PC-3 (cell line): Measurements from ENCODE around the gene PTK6. TPM values are rescaled to one million over a fixed set of nuclear protein-coding genes. Genes with fewer than 3 reads are reported as not detected.

Experiments used
- ATAC-seq: fragments of 200-7000 bp; cut with Tn5 transposase; 2 replicates; pipeline ENCODE4 v1.9.1; 2020; ENCODE audit warnings: mild to moderate bottlenecking, moderate library complexity
- BruUV-seq: library from RNA; stranded (reverse); fragments of 400-500 nt; replicated peaks from 2 replicates; lab custom pipeline; 2021; lab: Mats Ljungman, UMichigan
- CTCF ChIA-PET: fragments of 300-600 bp; sonication (Branson Sonifier 250); formaldehyde crosslinking; loops from one replicate; lab custom pipeline; 2022; ENCODE audit warnings: antibody characterized with exemption; lab: Charles Lee
- POLR2A ChIA-PET: fragments of 300-600 bp; sonication (Branson Sonifier 250); formaldehyde crosslinking; loops from one replicate; lab custom pipeline; 2022; ENCODE audit warnings: antibody characterized with exemption; ENCODE audit not compliant: unreplicated experiment; lab: Charles Lee
- DNase-seq: peaks from one replicate; pipeline ENCODE4 v3.0.0-alpha.2; 2015
- H2AFZ ChIP-seq: fragments of 300-600 bp; sonication (generic); 2 replicates; pipeline ENCODE4 v1.6.0; 2016; ENCODE audit warnings: antibody characterized with exemption, low read length
- H3F3A ChIP-seq: fragments of 300-600 bp; sonication (generic); one replicate; pipeline ENCODE4 v1.6.0; 2017; ENCODE audit warnings: antibody characterized with exemption, low read length, control low read depth, mild to moderate bottlenecking; ENCODE audit not compliant: unreplicated experiment
- H3K27ac ChIP-seq: fragments of 300-600 bp; sonication (generic); 2 replicates; pipeline ENCODE4 v1.5.1; 2016; ENCODE audit warnings: mild to moderate bottlenecking, low read length
- H3K27me3 ChIP-seq: fragments of 300-600 bp; sonication (generic); 2 replicates; pipeline ENCODE4 v1.6.1; 2016; ENCODE audit warnings: low read length, mixed read lengths
- H3K36me3 ChIP-seq: fragments of 300-600 bp; sonication (generic); 2 replicates; pipeline ENCODE4 v1.6.1; 2016; ENCODE audit warnings: low read depth, mixed run types, low read length, mixed read lengths
- H3K4me1 ChIP-seq: fragments of 300-600 bp; sonication (generic); 2 replicates; pipeline ENCODE4 v1.5.1; 2016; ENCODE audit warnings: low read length; ENCODE audit not compliant: insufficient read depth
- H3K4me2 ChIP-seq: fragments of 300-600 bp; sonication (generic); 2 replicates; pipeline ENCODE4 v1.6.0; 2016; ENCODE audit warnings: low read length
- H3K4me3 ChIP-seq: fragments of 300-600 bp; sonication (generic); 2 replicates; pipeline ENCODE4 v1.5.1; 2016; ENCODE audit warnings: mild to moderate bottlenecking, low read length, mixed read lengths
- H3K79me2 ChIP-seq: fragments of 300-600 bp; sonication (generic); 2 replicates; pipeline ENCODE4 v1.6.1; 2017; ENCODE audit warnings: low read length, mixed read lengths
- H3K9ac ChIP-seq: fragments of 300-600 bp; sonication (generic); 2 replicates; pipeline ENCODE4 v1.6.0; 2016; ENCODE audit warnings: mild to moderate bottlenecking, low read length
- H3K9me2 ChIP-seq: fragments of 300-600 bp; sonication (generic); replicated peaks from 2 replicates; pipeline ENCODE4 v1.6.1; 2016; ENCODE audit warnings: mixed run types, low read length, mixed read lengths
- H3K9me3 ChIP-seq: fragments of 300-600 bp; sonication (generic); 2 replicates; pipeline ENCODE4 v1.6.1; 2016; ENCODE audit warnings: low read length, mixed read lengths
- H4K20me1 ChIP-seq: fragments of 300-600 bp; sonication (generic); 2 replicates; pipeline ENCODE4 v1.6.1; 2016; ENCODE audit warnings: low read length, mixed read lengths
- EZH2 ChIP-seq: fragments of 300-600 bp; sonication (generic); IDR thresholded peaks from one replicate; pipeline ENCODE4 v1.6.1; 2017; ENCODE audit warnings: antibody characterized with exemption, mild to moderate bottlenecking, low read length; ENCODE audit not compliant: unreplicated experiment
- EZH2phosphoT487 ChIP-seq: fragments of 300-600 bp; sonication (generic); IDR thresholded peaks from 2 replicates; pipeline ENCODE4 v1.6.1; 2018; ENCODE audit warnings: mild to moderate bottlenecking, antibody characterized with exemption, low read length, borderline replicate concordance
- intact Hi-C: fragments of 100-400 bp; cut with micrococcal nuclease; formaldehyde crosslinking; loops from 2 replicates; pipeline ENCODE4 v1.9.0; 2023
- total RNA-seq: library from RNA; depleted of rRNA; stranded (reverse); fragments of >200 nt; gene quantifications from 2 replicates; pipeline ENCODE4 v1.2.3, GENCODE V29; 2014
- TF ChIP-seq, protein P1 (sequence below): fragments of 300-600 bp; sonication (generic); conservative IDR thresholded peaks from 2 replicates; pipeline ENCODE4 v1.5.1; 2017; ENCODE audit warnings: antibody characterized with exemption, low read depth, mild to moderate bottlenecking, low read length

PTK6 gene
- total RNA-seq, 1 experiment from 2014 or later, result 11.1 TPM

DNA sequence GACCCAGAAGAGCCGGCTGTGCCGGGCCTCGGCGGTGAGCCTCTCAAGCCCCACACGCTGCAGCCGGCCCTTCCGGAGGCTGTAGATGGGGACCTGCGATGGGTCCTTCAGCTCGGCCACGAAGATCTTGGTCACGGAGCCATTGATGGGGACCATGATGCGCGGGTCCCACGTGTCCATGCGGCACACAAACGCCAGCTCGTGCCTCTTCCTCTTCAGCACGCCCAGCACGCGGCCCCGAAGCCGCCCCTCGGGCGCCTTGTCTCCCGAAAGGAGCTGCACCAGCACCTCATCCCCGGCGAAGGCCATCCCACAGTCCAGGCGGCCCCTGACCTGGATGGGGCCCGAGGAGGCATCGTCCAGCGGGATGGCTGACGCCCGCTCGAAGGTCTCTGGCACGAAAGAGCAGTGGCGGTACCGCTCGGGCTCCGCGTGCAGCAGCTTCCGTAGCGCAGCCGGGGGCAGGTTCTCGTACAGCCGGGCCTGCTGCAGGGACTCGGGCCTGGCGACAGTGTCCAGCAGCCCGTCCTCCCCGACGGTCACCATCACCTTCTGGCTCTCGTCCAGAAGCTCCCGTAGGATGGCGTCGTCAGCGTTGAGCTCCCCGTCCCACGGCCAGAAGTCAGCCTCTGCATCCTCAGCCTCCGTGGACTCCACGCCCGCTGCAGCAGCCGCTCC lies 28.0 kb upstream of the PTK6 start:
- CTCF ChIA-PET, result no interaction called here
- POLR2A ChIA-PET, result interaction anchor here (0.6 kb wide), 1 partner anchor 9 kb away, joined by 4 read pairs; the partner anchor contains the start of gene HELZ2
- no peaks in the 10 kb centered on the region for H3K27me3 ChIP-seq

DNA sequence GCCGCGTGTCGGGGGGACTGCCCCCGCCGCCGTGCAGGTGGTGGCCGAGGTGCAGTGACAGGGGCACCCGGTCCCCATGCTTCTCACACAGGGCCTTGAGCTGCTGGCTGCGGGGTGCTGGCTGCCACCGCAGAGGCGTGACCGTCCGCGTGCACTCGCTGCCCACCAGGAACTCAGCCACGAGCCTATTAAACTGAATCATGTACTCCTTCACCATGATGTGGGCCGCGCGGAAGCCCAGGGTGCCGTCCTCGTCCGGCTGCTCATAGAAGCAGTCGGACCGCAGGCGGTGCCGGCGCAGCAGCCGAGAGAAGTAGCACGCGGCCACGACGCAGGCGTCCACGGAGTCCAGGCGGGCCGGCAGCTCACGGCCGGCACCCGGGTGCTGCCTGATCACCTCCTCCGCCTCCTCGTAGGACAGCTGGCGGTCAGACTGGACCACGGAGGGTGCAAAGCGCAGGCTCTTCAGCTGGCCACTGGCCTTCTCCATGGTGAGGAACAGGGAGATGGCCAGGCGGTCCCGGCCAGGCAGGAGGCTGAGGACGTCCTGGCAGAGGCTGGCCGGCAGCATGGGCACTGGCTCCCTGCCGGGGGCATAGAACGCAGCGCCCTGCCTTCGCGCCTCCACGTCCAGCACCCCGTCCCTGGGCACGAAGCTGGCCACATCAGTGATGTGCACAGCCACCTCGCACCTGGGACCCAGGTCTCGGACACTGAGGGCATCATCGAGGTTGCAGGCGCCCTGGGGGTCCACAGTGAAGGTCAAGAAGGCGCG lies 27.0 kb upstream of the PTK6 start:
- CTCF ChIA-PET, result no interaction called here
- H3K79me2 ChIP-seq, result no peaks in the 10 kb centered on the region
- H3K4me1 ChIP-seq, result no peaks in the 10 kb centered on the region
- no peaks in the 10 kb centered on the region for H3F3A ChIP-seq
- ATAC-seq (no peak), DNase-seq (no peak)
- H3K27ac ChIP-seq, result no peak overlapping the region
- no peaks in the 10 kb centered on the region for H3K9me3 ChIP-seq
- no peaks in the 10 kb centered on the region for H3K27me3 ChIP-seq
- no peaks in the 10 kb centered on the region for H4K20me1 ChIP-seq
- no peak overlapping the region for H2AFZ ChIP-seq
- peaks cover 4% of the 10 kb centered on the region; the same call in 1 of the 2 replicates for H3K36me3 ChIP-seq
- H3K9me2 ChIP-seq, result no peaks in the 10 kb centered on the region
- no peak overlapping the region for H3K4me3 ChIP-seq
- no peak overlapping the region for H3K9ac ChIP-seq
- no TSS peak for BruUV-seq
- POLR2A ChIA-PET, result no interaction called here
- H3K4me2 ChIP-seq, result no peak overlapping the region
- intact Hi-C loops, result no loop called here
- TF ChIP-seq EZH2phosphoT487 (no peak), EZH2 (no peak)
- TF ChIP-seq, protein P1, sequence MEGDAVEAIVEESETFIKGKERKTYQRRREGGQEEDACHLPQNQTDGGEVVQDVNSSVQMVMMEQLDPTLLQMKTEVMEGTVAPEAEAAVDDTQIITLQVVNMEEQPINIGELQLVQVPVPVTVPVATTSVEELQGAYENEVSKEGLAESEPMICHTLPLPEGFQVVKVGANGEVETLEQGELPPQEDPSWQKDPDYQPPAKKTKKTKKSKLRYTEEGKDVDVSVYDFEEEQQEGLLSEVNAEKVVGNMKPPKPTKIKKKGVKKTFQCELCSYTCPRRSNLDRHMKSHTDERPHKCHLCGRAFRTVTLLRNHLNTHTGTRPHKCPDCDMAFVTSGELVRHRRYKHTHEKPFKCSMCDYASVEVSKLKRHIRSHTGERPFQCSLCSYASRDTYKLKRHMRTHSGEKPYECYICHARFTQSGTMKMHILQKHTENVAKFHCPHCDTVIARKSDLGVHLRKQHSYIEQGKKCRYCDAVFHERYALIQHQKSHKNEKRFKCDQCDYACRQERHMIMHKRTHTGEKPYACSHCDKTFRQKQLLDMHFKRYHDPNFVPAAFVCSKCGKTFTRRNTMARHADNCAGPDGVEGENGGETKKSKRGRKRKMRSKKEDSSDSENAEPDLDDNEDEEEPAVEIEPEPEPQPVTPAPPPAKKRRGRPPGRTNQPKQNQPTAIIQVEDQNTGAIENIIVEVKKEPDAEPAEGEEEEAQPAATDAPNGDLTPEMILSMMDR, result no peak

More for the DNA sequence above, 28.0 kb upstream of the PTK6 start:
- no peaks in the 10 kb centered on the region for H3K4me1 ChIP-seq
- H3F3A ChIP-seq, result no peaks in the 10 kb centered on the region
- no peaks in the 10 kb centered on the region for H3K9me3 ChIP-seq
- no peaks in the 10 kb centered on the region for H3K9me2 ChIP-seq
- DNase-seq (no peak), ATAC-seq (no peak)
- H3K27ac ChIP-seq, result no peak overlapping the region
- H3K9ac ChIP-seq, result no peak overlapping the region
- H3K79me2 ChIP-seq, result no peaks in the 10 kb centered on the region
- H3K36me3 ChIP-seq, result peaks cover 3% of the 10 kb centered on the region; the same call in 1 of the 2 replicates
- no peak overlapping the region for H3K4me2 ChIP-seq
- intact Hi-C loops, result no loop called here
- TF ChIP-seq, protein P1, result no peak
- no peak for TF ChIP-seq EZH2
- no peak for TF ChIP-seq EZH2phosphoT487
- BruUV-seq, result no TSS peak
- no peaks in the 10 kb centered on the region for H4K20me1 ChIP-seq
- no peak overlapping the region for H3K4me3 ChIP-seq
- H2AFZ ChIP-seq, result no peak overlapping the region
